GM21528 (cell line): ENCODE measurements around the gene RSAD2.
A peak's percentile ranks its signal among the peaks of the same experiment; 100 is the strongest.

Source experiments
- ATAC-seq: cut with Tn5 transposase; IDR thresholded peaks from one replicate; pipeline ENCODE4 v1.9.1; 2021; ENCODE audit warnings: mild to moderate bottlenecking, moderate library complexity; ENCODE audit not compliant: unreplicated experiment, low FRiP score

The RSAD2 gene

DNA sequence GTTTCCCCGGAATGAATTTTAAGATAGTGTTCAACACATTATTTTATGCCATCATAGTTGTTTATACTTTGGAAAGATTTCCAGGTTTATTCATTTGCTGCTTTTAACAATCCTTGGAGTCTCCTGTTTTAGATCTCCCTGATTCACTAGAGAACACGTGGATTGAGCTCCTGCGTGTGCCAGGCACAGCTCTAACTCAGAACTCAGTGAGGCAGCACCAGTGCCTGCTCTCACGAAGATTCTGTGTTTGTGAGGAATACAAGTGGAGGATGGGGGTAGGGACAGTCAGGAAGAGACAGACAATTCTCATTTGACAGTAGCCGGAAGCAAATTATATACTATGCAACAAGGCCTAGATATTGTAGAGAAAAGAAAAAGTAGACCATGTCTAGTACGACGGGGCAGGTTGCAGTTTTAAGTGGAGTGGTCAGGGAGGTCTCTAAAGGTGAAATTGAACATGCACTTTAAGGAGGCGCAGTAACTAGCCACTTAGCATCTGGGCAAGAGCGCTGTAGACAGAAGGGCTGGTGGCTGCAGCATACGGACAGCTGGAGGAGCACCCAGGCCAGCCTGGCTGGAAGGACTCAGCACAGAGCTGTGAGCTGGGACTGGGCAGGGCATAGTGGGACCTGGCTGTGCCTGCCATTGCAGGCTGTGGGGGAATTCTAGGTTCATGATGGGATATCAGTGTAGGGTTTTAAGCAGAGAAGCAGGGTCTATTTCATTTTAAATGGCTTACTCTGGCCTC is 63.9 kb downstream of the RSAD2 start:
- ATAC-seq = no peak

DNA sequence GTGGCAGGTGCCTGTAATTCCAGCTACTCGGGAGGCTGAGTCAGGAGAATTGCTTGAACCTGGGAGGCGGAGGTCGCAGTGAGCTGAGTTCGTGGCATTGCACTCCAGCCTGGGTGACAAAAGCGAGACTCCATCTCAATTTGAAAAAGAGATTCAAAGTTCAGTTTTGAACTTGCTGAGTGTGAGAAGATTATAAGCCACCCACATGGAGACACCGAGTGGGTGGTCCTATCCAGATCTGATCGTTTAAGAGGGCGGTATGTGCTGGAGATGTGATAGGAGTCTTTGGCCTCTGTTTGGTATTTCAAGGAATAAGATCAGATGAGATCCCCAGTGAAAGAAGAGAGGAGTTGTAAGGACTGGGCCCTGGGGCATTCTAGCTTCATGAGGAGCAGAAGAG is 65.3 kb downstream of the RSAD2 start:
- ATAC-seq = no peak

DNA sequence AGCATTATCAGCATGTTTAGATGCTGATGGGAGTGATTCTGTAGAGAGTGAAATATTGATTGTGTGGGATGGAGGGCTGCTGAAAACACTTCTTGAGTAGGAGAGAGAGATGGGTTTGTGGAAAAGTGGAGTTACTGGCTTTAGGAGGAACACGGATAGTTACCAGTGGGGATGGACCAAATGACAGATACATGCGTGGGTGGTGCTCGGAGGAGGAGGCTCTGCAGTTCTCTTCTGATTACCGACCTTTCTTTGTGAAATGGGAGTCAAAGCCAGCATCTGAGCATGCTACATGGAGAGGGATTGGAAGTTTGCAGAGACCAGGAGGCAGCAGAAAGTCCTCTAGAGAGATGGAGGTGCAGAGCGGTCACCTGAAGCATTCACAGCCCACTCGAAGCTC is 65.9 kb downstream of the RSAD2 start:
- no peak for ATAC-seq

- no peak for ATAC-seq
Measured at GRCh38 chr2:6943971-6944370, 66.4 kb downstream of the RSAD2 start.

GRCh38 chr2:6944555-6944954 is 67.0 kb downstream of the RSAD2 start:
- no peak for ATAC-seq

GRCh38 chr2:6945087-6945813 is 67.7 kb downstream of the RSAD2 start:
- peak; percentile 89 for ATAC-seq

GRCh38 chr2:6945821-6946220 is 68.2 kb downstream of the RSAD2 start:
- ATAC-seq = peak; percentile 6

DNA sequence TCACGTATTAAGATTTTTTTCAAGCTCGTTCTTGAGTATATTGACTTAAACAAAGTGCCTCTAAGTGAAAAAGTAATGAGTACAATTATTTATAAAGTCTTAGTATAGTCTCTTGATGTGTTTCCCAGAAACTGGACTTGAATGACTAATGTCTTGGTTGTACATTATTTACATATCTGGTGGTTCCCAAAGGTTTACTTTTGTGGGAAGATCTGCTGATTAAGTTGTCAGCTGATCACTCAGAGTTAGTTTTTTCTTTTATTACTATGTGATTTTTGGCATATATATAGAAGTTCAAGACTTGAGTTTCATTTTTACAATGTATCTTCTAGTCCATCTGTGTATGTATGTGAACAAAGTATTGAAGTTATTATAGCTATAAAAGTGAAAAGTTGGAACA is 69.1 kb downstream of the RSAD2 start:
- no peak for ATAC-seq
